Jurkat, Clone E6-1 (cell line): ENCODE measurements around the gene IGF2BP1.
"Not testable (repeated sequence)": the region's sequence is repeated elsewhere in the genome, so short reads cannot be mapped to it uniquely, and the experiment has no call there.

Experiments used
- DNase-seq: peaks from one replicate; pipeline ENCODE4 v3.0.0-alpha.2; 2011; ENCODE audit warnings: low read depth, low spot score
- H3K4me3 ChIP-seq: 2 replicates; pipeline ENCODE4 v1.5.1; 2011; ENCODE audit warnings: mild to moderate bottlenecking, low read length, control low read depth, moderate library complexity

The IGF2BP1 gene

DNA sequence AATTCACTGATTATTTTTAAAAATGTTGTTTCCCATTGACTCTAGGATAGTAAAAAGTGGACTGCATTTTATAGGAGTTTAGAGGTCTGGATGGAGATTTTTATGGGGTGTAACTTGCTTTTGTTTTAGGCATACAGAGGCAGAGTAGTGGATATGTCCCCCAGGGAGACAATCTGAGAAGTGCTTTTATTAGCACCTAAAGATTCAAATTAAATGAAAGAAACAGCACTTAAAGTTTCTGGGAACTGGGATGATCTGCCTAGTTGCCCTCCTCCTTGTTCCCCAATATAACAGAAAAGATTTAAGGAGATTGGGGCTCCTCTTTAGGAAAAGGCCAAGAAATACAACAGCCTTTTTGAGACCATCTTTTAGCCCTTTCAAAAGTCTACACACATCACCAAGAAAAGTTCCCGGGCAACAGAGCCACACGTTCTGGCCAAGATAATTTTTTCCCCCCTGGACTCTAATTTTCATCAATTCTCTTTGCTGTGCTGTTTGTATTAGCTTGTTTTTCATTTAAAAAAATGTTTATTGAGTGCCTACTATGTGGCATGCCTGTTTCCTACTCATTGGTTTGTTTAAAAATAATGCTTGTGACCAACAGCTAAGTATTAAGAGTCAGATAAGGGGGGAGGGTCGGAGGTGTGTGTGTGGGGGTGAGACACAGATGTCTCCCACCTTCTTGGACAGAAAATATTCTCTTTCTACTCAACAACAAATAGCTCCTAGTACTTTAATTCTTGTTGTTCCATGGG, 2.5 kb upstream of the IGF2BP1 start:
- no peak for DNase-seq
- peak overlapping the region; percentile 76 for H3K4me3 ChIP-seq

DNA sequence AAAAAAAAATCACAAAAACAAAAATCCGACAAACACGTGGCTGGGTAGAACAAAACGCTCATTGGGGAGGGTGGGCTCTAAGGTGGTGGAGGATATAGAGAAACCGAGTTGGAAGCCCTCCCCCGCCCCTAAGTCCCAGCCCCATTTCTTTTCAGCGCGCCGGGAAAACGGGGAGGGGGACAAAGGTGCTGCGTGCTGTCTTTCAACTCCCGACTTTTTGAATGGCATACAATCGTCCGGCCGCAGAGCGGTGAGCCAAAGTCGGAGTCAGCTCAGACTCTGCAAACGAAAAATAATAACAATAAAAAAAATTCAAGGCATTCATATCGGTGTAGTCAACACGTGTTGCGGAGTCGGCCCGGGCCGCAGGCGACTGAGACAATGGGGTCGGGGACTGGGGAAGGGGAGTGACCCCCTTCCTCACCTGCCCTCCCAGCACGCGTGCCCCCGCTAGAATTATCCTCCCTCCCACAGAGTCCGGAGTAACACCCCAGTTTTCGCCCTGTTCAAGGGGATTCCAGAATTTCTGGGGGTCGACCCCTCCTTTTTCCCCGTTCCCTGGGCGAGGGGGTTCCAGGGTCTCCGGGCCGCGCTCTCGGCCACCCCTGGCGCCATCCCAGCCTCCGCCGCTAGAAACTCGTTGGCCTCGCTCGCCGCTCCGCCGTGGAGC, 1.7 kb upstream of the IGF2BP1 start:
- peak overlapping the region; percentile 76 for H3K4me3 ChIP-seq
- DNase-seq = no peak

DNA sequence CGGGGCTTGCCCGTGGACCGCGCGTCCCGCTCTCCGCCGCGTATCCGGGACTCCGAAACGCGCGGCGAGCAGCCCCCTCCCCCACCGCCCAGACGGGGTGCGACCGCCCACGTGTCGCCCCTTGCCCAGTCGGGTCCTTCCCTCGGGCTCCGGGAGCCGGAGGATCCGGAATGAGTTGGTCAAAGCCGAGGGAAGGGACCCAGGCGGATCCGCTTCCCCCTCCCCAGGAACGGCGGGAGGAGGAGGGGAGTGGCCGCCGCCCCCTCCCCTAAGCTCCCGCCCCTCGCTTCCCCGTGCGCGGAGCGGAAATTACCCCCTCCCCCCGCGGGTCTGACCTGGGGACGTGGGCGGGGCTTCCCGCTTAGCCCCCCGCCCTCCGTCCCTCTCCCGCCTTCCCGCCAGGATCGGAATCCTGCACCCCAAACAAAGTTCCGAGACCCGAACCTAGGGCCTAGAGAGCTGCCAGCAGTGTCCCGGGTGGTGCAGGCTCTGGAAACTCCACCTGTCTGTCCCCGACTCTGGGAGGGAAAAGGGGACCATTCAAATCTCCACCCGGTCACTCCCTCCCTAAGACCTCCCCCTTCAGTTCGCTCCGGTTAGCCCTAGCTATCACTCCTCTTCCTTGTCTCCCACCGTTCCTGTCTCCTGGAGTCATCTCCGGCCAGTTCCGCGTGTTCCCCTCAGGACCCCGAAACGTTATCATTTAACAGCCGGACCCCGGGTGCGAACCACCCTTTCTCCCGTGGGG, 1.0 kb upstream of the IGF2BP1 start:
- peak; percentile 36 for DNase-seq

DNA sequence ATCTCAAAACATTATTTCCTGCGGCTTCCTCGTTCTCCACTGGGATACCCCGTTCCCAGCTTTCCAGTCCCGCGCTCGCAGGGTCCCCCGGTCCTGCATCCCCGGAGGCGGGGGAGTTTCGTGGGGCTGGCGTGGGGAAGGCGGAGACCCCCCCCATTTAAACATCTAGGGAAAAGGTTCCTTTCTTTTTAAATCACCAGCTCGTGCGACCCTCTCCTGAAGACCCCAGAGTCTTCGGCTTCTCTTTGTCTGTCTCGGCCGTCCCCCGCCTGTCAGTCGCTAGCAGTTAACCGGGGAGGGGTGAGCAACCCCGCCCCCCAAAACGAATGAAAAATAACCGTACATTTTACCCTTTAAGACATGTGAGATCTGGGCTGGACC, 473 bp upstream of the IGF2BP1 start:
- DNase-seq = no peak
- H3K4me3 ChIP-seq = peak overlapping the region; percentile 76

More for the DNA sequence above, 1.0 kb upstream of the IGF2BP1 start:
- H3K4me3 ChIP-seq = peak overlapping the region; percentile 76

DNA sequence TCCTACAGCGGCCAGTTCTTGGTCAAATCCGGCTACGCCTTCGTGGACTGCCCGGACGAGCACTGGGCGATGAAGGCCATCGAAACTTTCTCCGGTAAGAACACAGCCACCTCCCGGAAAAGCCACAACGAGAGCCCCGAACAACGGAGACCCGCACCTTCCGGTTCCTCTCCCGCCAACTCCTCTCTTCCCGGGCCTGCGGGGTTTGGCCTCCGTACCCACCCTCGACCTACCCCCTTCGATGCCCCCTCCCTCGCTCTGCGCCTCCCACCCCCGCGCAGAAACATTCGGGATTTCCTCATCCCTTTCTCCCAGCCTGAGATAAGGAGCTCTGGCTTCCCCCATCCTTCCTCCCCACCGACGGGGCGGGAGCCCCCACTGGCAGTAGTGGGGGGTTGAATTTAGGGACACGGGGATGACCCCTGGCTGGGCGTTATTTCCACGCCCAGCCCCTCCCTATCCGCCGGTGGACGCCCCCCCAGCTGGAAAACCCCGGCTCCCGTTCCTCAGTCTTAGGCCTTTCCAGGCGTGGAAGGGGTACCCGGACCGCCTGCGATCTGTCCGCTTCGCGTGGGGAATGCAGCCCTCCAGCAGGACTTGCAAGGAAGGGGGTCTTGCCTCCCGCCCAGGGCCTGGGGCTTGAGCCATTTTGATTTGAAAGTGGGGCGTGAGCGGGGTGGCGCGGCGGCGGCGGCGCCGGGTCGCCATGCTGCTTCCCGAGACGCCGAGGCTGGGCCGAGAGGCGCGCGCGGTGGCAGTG, 822 bp downstream of the IGF2BP1 start:
- no peak for DNase-seq
- H3K4me3 ChIP-seq = peak overlapping the region; percentile 76

DNA sequence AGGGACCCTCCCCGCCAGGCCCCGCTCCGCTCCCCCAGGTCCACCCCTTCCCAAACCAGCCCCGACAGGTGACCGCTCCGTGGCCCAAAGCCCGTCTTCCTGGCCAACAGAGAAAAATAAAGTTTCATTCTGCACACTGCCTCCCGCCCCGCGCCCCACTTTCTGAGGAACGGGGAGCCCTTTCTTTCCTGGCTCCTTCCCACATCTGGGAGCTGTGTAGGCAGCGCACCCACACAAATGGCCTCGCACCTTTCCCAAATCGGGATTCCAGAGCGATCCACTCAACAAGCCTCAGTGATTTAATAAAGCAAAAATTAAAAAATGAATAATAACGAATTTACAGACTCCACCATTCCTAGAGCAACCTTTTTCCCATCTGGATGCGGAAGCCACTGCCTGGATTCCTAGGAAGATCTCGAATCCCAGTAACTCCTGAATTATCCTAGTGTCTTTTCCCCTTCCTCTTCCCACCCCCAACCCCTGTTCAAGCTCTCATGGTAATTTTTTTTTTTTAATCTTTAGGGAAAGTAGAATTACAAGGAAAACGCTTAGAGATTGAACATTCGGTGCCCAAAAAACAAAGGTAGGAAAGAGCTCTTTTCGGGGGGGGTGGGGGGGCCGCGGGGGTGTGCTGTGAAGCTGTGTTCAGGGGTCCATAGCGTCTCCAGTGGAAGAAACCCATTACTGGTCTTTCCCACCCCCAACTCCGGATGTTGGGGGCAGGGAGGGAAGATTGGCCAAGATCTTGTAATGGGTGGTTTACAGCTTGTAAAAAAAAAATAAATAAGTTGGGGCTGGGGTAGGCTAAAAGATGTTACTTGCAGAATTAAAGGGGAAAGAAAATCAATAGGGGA, 1.6 kb downstream of the IGF2BP1 start:
- peak overlapping the region; percentile 76 for H3K4me3 ChIP-seq
- peak; percentile 53 for DNase-seq

DNA sequence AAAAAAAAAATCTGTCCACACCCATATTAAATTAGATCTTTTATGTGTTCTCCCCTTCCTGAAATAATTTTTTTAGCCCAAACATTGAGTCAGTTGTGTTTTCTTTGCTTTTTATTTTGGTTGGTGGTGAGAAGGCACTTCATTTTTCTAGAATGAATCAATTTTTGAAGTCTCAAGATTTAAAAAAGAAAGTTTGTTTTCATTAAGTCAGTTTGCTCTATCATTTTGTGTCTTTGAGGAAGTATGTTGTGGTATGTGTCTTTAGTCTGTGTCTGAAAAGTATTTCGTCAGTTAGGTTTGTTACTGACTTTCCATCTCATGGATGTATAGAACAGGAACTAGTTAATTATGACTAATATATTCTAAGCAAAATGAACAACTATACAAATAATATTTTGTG, 3.8 kb downstream of the IGF2BP1 start:
- no peak for DNase-seq
- no peak overlapping the region for H3K4me3 ChIP-seq

DNA sequence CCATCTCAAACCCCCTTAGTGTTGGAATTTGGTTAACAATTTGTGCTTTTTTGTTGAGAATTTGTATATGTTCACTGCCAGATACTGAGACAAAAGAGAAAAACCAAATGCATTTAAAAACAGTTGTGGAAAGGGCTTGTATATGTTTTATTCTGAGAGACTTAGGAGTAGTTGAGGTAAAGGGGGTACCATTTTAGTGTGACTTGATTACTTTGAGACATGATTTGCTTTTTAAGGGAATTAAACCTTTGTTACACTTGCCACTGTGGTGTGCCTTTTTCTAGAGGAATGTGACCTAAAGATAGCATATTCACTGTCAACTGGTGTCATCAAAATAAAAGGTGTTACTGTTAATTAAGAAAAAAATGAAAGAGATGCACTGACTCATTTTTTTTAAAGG, 4.5 kb downstream of the IGF2BP1 start:
- DNase-seq = no peak
- H3K4me3 ChIP-seq = no peak overlapping the region

DNA sequence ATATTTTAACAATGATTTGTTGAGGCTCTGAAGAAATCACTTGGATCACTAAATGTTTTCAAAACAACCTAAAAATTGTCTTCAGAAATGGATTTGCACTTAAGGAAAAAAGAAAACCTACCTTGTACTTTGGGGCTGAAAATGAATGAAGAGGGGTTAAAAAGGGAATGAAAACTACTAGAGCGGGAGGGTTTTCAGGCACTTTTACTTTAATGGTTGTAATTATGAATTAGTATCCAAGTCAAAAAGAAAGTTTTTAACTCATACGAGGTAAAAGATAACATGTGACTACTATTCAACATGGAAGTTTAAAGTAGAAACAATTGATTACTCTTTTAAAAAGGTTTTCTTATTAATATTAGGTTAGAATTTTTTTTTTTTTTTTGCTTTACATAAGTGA, 5.1 kb downstream of the IGF2BP1 start:
- DNase-seq = no peak
- no peak overlapping the region for H3K4me3 ChIP-seq

DNA sequence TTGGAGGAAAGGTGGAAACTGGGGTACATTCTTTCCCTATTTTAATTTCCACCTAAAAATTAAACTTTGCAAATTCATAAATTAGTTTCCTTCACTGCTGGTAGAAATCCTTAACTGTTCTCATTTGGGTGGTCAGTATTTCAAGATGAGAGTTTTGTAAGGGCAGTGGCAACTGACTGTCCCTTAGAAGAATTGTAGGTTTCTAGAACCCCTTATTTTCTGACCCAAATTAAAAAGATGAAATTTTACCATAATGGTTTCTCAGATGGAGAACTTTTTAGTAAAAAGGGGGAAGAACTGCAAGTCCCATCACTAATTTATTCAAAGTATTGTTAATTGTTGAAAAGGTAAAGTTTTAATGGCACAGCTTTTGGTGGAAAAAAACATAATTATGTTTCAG, 5.6 kb downstream of the IGF2BP1 start:
- H3K4me3 ChIP-seq = no peak overlapping the region
- no peak for DNase-seq

DNA sequence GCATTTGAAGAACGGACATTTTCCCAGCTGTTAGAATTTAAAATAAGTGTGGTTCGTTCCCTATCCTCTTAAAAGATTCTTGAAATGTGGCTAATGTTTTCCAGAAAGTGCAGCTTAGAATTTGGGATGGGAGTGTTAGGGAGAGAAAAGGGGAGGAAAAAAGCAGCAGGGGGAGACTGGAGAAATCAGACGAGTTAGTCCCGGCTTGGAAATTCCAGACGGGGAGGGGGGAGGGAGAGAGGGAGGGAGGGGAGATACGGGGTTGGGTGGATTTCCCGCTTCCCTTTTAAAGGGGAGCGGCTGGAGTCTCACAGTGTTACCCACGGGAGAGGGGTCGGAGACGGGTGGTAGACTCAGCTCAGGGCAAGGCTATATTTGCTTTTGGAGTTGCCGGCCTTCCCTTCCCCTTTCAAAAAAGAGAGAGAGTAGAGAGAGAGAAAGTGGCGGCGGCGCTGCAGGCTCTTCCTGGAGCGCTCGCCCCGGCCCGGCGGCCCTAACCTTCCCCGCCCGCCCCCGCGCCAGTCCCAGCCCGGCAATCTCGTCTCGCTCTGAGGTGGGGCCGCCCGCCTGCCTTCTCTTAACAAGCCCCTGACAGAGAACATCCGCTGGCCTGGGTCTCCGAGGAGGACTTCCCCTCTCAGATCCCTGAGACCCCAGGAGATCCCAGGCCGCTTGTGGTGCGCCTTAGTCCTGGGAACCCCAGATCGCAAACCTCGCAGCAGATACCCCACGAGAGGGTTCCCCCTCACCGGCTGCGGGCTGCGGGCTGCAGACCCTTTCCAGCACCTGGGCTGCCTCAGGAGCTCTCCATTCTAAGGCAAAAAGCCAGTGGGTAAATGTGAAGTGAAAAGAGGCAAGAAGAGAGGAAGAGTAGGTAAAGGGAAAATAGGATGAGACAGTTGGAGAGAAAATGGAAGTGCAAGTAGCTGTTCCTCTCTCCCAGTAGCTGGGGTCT, 6.6 kb downstream of the IGF2BP1 start:
- no peak for DNase-seq
- no peak overlapping the region for H3K4me3 ChIP-seq

DNA sequence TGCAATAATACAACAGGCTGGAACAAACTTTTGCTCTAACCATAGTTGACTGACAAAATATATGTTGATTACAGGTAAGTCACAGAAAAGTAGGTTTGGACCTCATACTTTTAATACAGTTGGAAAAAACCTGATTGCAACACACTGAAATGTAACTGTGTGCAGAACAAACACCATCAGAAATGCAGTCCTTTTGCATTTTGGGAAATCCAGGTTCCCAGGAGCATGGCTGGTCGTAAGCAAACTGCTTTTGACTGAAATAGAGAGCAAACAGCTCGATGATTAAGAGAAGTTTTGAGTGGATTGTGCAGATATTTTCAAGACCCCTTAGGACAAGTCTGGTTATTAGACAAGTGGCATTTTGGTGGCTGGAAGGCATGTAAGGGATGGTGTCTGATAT, 8.0 kb downstream of the IGF2BP1 start:
- H3K4me3 ChIP-seq = no peak overlapping the region
- DNase-seq = no peak

DNA sequence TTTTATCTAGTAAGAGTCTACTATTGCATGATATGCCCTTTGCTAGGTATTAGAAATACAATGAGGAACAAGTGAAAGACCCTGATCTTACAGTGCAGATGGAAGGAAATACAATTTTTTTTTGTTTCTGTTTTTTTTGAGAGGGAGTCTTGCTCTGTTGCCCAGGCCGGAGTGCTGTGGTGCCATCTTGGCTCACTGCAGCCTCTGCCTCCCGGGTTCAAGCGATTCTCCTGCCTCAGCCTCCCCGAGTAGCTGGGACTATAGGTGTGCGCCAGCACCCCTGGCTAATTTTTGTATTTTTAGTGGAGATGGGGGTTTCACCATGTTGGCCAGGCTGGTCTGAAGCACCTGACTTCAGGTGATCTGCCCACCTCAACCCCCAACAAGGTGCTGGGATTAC, 11.7 kb downstream of the IGF2BP1 start:
- not testable (repeated sequence) for DNase-seq, H3K4me3 ChIP-seq

DNA sequence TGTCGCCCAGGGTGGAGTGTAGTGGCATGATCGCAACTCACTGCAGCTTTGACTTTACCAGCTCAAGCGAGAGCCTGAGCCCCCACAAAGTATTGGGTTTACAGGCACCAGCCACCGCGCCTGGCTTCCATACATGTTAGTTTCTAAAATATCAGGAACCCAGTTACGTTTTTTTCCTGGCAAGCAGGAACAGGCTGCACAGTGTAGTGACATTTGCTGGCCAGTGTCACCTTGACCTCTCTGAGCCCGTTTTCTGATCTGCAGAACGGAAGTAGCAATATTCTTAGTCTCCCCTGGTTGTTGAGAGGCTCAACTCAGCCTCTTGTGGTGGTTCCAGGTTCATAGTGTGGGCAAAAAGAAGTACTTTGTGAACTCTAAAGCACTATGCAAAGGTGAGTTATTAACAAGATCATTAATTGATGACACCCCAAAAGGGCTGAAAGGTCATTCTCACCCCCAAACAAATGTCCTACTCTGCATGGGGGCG, 15.6 kb downstream of the IGF2BP1 start:
- no peak overlapping the region for H3K4me3 ChIP-seq

DNA sequence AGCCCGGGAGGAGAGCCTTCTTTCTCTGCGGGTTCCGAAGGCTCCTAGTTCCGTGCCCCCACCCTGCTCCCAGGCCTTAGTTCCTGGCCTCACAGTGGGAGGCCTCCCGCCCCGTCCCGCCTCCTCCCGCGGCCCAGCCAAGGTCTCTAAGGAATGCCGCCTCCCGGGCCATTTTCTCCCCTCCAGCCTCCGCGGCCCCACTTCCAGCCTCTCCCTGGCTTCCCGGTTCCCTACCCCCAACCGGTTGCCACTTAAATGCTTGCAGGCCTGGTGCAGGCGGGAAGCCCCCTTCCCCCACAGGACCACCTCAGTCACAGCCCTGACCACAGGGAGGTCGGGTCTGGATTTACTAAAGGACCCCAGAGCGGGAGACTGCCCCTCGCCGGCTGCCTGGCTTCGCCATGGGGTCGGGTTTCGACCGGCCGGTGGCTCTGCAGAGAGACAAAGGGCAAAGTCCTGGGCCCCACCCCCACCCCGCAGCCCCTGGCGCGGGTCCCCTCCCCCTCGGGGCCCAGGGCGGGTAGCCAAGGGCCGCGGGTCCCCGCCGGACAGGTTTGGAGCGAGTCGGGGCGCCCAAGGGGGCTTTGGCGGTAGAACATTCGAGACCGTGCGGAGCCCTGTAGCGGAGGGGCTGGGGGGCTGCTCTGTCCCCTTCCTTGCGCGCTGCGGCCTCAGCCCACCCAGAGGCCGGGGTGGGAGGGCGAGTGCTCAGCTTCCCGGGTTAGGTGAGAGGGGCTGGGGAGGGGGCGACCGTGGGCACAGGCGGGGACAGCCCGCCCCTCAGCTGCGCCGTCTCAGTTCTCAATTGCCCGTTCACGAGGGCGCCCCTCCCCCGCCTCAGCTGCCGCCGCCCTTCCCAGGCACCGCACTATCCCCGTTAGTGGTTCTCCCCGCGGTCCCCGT, 16.4 kb downstream of the IGF2BP1 start:
- DNase-seq = no peak
- H3K4me3 ChIP-seq = peak overlapping the region; percentile 43

More for the DNA sequence above, 15.6 kb downstream of the IGF2BP1 start:
- no peak for DNase-seq

DNA sequence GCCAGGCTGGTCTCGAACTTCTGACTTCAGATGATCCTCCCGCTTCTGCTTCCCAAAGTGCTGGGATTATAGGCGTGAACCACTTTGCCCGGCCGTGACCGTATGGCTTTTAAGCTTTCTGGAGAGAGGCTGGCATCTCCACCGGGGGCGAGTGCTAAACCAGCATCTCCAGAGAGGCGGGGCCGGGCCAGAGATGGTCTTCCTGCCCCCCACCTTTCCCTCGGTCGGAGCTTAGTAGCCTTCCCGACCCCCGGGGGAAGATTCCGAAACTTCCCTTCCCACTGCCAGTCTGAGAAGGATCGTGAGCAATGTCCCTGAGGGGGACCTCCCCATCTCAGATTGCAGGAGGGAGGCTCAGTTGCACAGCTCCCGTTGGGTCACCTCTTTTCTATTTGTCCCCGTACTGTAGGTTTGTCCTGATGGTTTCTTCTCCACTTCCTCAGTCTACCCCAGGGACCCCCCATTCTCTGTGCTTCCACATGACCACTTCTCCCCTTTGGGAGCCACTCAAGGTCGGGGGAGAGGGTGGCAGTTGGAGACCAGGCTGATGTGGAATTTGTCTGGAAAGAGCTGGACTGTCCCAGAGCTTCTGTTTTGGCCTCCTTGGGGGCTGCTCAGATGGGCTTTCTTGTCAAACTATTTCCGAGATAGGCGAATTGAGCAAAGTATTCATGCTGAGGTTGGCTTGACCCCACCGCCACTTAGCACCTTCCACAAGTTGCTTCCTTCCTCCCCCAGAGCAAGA, 18.2 kb downstream of the IGF2BP1 start:
- no peak for DNase-seq

More for the DNA sequence above, 18.2 kb downstream of the IGF2BP1 start:
- H3K4me3 ChIP-seq = no peak overlapping the region
